T-cell (primary cell): Measurements from ENCODE around the gene CTDSPL. TPM values are rescaled to one million over a fixed set of nuclear protein-coding genes. Genes with fewer than 3 reads are reported as not detected.
"Not testable (repeated sequence)": the region's sequence is repeated elsewhere in the genome, so short reads cannot be mapped to it uniquely, and the experiment has no call there.

Source experiments
- ATAC-seq, 4 experiments: fragments of 200-7000 bp in 3 of 4; fragments of 150-1000 bp in 1 of 4; cut with Tn5 transposase; replicated peaks in 1 of 4; 1 replicate in 3 of 4; 2 replicates in 1 of 4; pipeline ENCODE4 v1.10.0; 2021; ENCODE audit warnings: moderate library complexity in 3 of 4, mild to moderate bottlenecking in 2 of 4, moderate number of reproducible peaks in 1 of 4
- CTCF ChIA-PET, 2 donors: fragments of 300-600 bp; sonication (Branson Sonifier 250); formaldehyde crosslinking; loops; one replicate each; lab custom pipeline; 2022; ENCODE audit warnings: antibody characterized with exemption in 2 of 2; lab: Charles Lee
- POLR2A ChIA-PET, 2 donors: fragments of 300-600 bp; sonication (Branson Sonifier 250); formaldehyde crosslinking; loops; one replicate each; lab custom pipeline; 2022; ENCODE audit warnings: antibody characterized with exemption in 2 of 2; lab: Charles Lee
- DNase-seq, 35 experiments: peaks; one replicate each; pipeline versions ENCODE4 v3.0.0 to v3.0.0-alpha.2; 2013 to 2023
- H3K27ac ChIP-seq: one replicate; pipeline ENCODE4 v1.5.1; 2013; ENCODE audit warnings: low read length
- H3K27me3 ChIP-seq, 2 experiments: replicated peaks in 1 of 2; 1 replicate in 1 of 2; 2 replicates in 1 of 2; pipeline versions ENCODE4 v1.6.1 to v1.7.0; 2013; ENCODE audit warnings: low read length in 1 of 2, mixed read lengths in 1 of 2; ENCODE audit not compliant: control insufficient read depth in 2 of 2, insufficient read depth in 2 of 2; ENCODE audit errors: extremely low read depth in 1 of 2
- H3K36me3 ChIP-seq, 2 donors: 1 replicate in 1 of 2; 2 replicates in 1 of 2; pipeline versions ENCODE4 v1.6.1 to v1.7.0; 2013; ENCODE audit warnings: low read length in 1 of 2; ENCODE audit not compliant: control insufficient read depth in 2 of 2, insufficient read depth in 1 of 2; ENCODE audit errors: extremely low read depth in 1 of 2
- H3K4me1 ChIP-seq, 2 experiments: 1 replicate in 1 of 2; 2 replicates in 1 of 2; pipeline versions ENCODE4 v1.6.1 to v1.7.0; 2013; ENCODE audit warnings: low read length in 2 of 2, mixed read lengths in 1 of 2; ENCODE audit not compliant: insufficient read depth in 2 of 2, control insufficient read depth in 1 of 2; ENCODE audit errors: extremely low read depth in 1 of 2
- H3K4me3 ChIP-seq, 2 donors: 1 replicate in 1 of 2; 2 replicates in 1 of 2; pipeline versions ENCODE4 v1.5.1 to v1.7.0; 2013; ENCODE audit warnings: mild to moderate bottlenecking in 2 of 2, low read length in 1 of 2, moderate library complexity in 1 of 2; ENCODE audit not compliant: control insufficient read depth in 1 of 2; ENCODE audit errors: extremely low read depth in 1 of 2
- H3K9me3 ChIP-seq: 2 replicates; pipeline ENCODE4 v1.7.0; 2013
- H3K27ac Mint-ChIP-seq, 2 donors: one replicate each; pipeline ENCODE4 v1.8.0; 2020 to 2021; ENCODE audit warnings: mild to moderate bottlenecking in 2 of 2, mixed read lengths in 2 of 2
- H3K27me3 Mint-ChIP-seq, 2 donors: one replicate each; pipeline ENCODE4 v1.8.0; 2021 to 2022; ENCODE audit warnings: mixed read lengths in 2 of 2
- H3K36me3 Mint-ChIP-seq: one replicate; pipeline ENCODE4 v1.8.0; 2021; ENCODE audit warnings: mixed read lengths
- H3K4me1 Mint-ChIP-seq, 3 donors: one replicate each; pipeline ENCODE4 v1.8.0; 2020 to 2022; ENCODE audit warnings: mixed read lengths in 3 of 3, mild to moderate bottlenecking in 1 of 3
- H3K4me3 Mint-ChIP-seq, 3 donors: one replicate each; pipeline ENCODE4 v1.8.0; 2020 to 2022; ENCODE audit warnings: mild to moderate bottlenecking in 3 of 3, mixed read lengths in 3 of 3, moderate library complexity in 3 of 3
- H3K9me3 Mint-ChIP-seq, 3 donors: one replicate each; pipeline ENCODE4 v1.8.0; 2020 to 2022; ENCODE audit warnings: mixed read lengths in 3 of 3
- WGBS: methylation state at CpG from one replicate; pipeline ENCODE4 v1.1.5; 2013; ENCODE audit warnings: missing lambda C conversion rate; ENCODE audit not compliant: insufficient coverage; 5-methylcytosine and 5-hydroxymethylcytosine counted together
- total RNA-seq, 35 experiments: library from RNA in 6 of 35; stranded (reverse) in 6 of 35; fragments of 120-200 nt in 1 of 35; gene quantifications; one replicate each; pipeline versions ENCODE4 v1.2.1 to v1.2.4 and lab custom pipeline; 2013 to 2026

Gene CTDSPL
- total RNA-seq, 5 donors from 2014 or later (not counting 1 experiment from before 2014, with no cell fraction given) = 0.54 to 2.5 (median 2.0) TPM

GRCh38 chr3:37970802-37971201 lies 109.1 kb downstream of the CTDSPL start:
- no peak overlapping the region for H3K4me3 Mint-ChIP-seq
- Histone ChIP-seq H3K4me3 (no peak overlapping the region), H3K27me3 (peaks cover 0 to 4% of the 10 kb centered on the region in 2 experiments), H3K4me1 (peaks cover 0 to 10% of the 10 kb centered on the region in 2 experiments), H3K9me3 (no peaks in the 10 kb centered on the region), H3K36me3 (no peaks in the 10 kb centered on the region), H3K27ac (no peak overlapping the region)
- ATAC-seq = no peak
- 91% methylated on average over 4 of the region's 5 CpGs for WGBS
- H3K27me3 Mint-ChIP-seq = no peaks in the 10 kb centered on the region
- no peak overlapping the region for H3K27ac Mint-ChIP-seq
- peaks cover 3 to 8% (median 3%) of the 10 kb centered on the region in 3 donors for H3K4me1 Mint-ChIP-seq
- no peaks in the 10 kb centered on the region for H3K36me3 Mint-ChIP-seq
- ChIA-PET CTCF (interaction anchor here (0.6 to 5.8 kb wide), 4 partner anchors 8 to 116 kb away, joined by 3 to 53 read pairs (median 4); no protein-coding TSS in a partner anchor), POLR2A (no interaction called here)
- no peaks in the 10 kb centered on the region for H3K9me3 Mint-ChIP-seq
- DNase-seq = no peak

- H3K36me3 Mint-ChIP-seq = no peaks in the 10 kb centered on the region
- Histone ChIP-seq H3K4me3 (no peak overlapping the region), H3K36me3 (no peaks in the 10 kb centered on the region), H3K9me3 (no peaks in the 10 kb centered on the region), H3K27me3 (peaks cover 0 to 4% of the 10 kb centered on the region in 2 experiments), H3K27ac (no peak overlapping the region), H3K4me1 (peaks cover 0 to 10% of the 10 kb centered on the region in 2 experiments)
- H3K27ac Mint-ChIP-seq = no peak overlapping the region
- POLR2A ChIA-PET = no interaction called here
- H3K9me3 Mint-ChIP-seq = no peaks in the 10 kb centered on the region
- no peak for DNase-seq
- no peaks in the 10 kb centered on the region for H3K27me3 Mint-ChIP-seq
- no peak for ATAC-seq
- H3K4me3 Mint-ChIP-seq = no peak overlapping the region
- CTCF ChIA-PET = no interaction called here
- peaks cover 3 to 8% (median 3%) of the 10 kb centered on the region in 3 donors for H3K4me1 Mint-ChIP-seq
Observed at GRCh38 chr3:37971467-37971866, 109.8 kb downstream of the CTDSPL start.

GRCh38 chr3:37972056-37972455 lies 110.4 kb downstream of the CTDSPL start:
- H3K27ac ChIP-seq, H3K27ac Mint-ChIP-seq, H3K36me3 Mint-ChIP-seq, H3K27me3 Mint-ChIP-seq, H3K9me3 Mint-ChIP-seq, ATAC-seq, H3K4me1 ChIP-seq, H3K9me3 ChIP-seq, H3K4me3 Mint-ChIP-seq, H3K4me3 ChIP-seq, POLR2A ChIA-PET, H3K4me1 Mint-ChIP-seq, H3K27me3 ChIP-seq, DNase-seq, H3K36me3 ChIP-seq: not testable (repeated sequence)
- CTCF ChIA-PET = interaction anchor here (1.0 to 3.7 kb wide), 4 partner anchors 17 to 116 kb away, joined by 3 to 39 read pairs (median 8); no protein-coding TSS in a partner anchor
- WGBS = 82% methylated on average over 4 of the region's 8 CpGs

- no peaks in the 10 kb centered on the region for H3K9me3 Mint-ChIP-seq
- no peak overlapping the region for H3K27ac Mint-ChIP-seq
- peaks cover 3 to 8% (median 3%) of the 10 kb centered on the region in 3 donors for H3K4me1 Mint-ChIP-seq
- no peak overlapping the region for H3K27ac ChIP-seq
- no peaks in the 10 kb centered on the region for H3K27me3 ChIP-seq
- H3K4me3 Mint-ChIP-seq = no peak overlapping the region
- ATAC-seq = no peak
- no peaks in the 10 kb centered on the region for H3K27me3 Mint-ChIP-seq
- no peaks in the 10 kb centered on the region for H3K36me3 ChIP-seq
- ChIA-PET CTCF (interaction anchor here (0.5 to 3.7 kb wide), 21 partner anchors 9 to 686 kb away, joined by 3 to 39 read pairs (median 4); no protein-coding TSS in a partner anchor), POLR2A (no interaction called here)
- peaks cover 0 to 8% of the 10 kb centered on the region in 2 experiments for H3K4me1 ChIP-seq
- WGBS = 88% methylated on average over 6 of the region's 12 CpGs
- H3K4me3 ChIP-seq = no peak overlapping the region
- H3K9me3 ChIP-seq = no peaks in the 10 kb centered on the region
- H3K36me3 Mint-ChIP-seq = no peaks in the 10 kb centered on the region
- DNase-seq = no peak
Observed at GRCh38 chr3:37973246-37974054, 111.8 kb downstream of the CTDSPL start.

- peak; percentile 30 to 84 (median 59) for DNase-seq
Observed at GRCh38 chr3:37974121-37975083, 112.7 kb downstream of the CTDSPL start.

More at GRCh38 chr3:37974121-37975083, 112.7 kb downstream of the CTDSPL start:
- Histone ChIP-seq H3K9me3 (no peaks in the 10 kb centered on the region), H3K4me3 (no peak overlapping the region), H3K4me1 (peaks cover 0 to 8% of the 10 kb centered on the region in 2 experiments), H3K27me3 (no peaks in the 10 kb centered on the region), H3K27ac (no peak overlapping the region), H3K36me3 (no peaks in the 10 kb centered on the region)
- H3K27ac Mint-ChIP-seq = no peak overlapping the region
- no peaks in the 10 kb centered on the region for H3K36me3 Mint-ChIP-seq
- no peak overlapping the region for H3K4me3 Mint-ChIP-seq
- no peaks in the 10 kb centered on the region for H3K9me3 Mint-ChIP-seq
- peaks cover 3 to 8% (median 3%) of the 10 kb centered on the region in 3 donors for H3K4me1 Mint-ChIP-seq
- peak; percentile 89 to 99 (median 93) for ATAC-seq
- 69% methylated on average over 9 of the region's 9 CpGs for WGBS
- H3K27me3 Mint-ChIP-seq = no peaks in the 10 kb centered on the region
- POLR2A ChIA-PET = interaction anchor here in 1 of 2 donors (0.6 kb wide), 1 partner anchor 65 kb away, joined by 3 read pairs; the partner anchor contains the start of gene DLEC1
- CTCF ChIA-PET = interaction anchor here (0.5 to 3.7 kb wide), 40 partner anchors 9 to 1101 kb away, joined by 3 to 39 read pairs (median 4); partner anchors contain the start of genes DLEC1 (in 1 of the 2) and XYLB (in 1 of the 2)
